ENCODE data around the gene GDPD1.

The GDPD1 gene

DNA sequence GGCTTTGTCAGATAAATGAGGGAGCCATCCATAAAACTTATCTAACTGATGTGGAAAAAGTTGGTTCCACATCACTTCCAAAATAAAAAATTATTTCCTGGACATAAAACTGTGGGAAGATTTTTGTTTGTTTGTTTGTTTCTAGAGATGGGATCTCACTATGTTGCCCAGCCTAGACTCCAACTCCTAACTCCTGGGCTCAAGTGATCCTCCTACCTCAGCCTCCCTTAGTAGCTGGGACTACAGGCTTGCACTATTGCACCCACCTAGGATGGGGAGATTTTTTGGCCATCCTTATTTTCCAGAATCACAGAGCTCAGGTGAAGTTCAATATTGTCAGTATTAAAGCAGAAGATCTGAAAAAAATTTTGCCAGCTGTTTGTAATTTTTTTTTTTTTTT is 34.3 kb upstream of the GDPD1 start:
- no peaks in the 10 kb centered on the region for H3K27me3 ChIP-seq
- H4K20me1 ChIP-seq = no peaks in the 10 kb centered on the region; a peak in 2 of 22 replicates
- no peak overlapping the region for H3K9ac ChIP-seq
- no peak overlapping the region for H3K4me2 ChIP-seq
- no peak for TF ChIP-seq Cebpa-rat (IDR thresholded peaks at IDR 0.05)
- H3K4me1 ChIP-seq = peaks cover 0 to 15% (median 0%) of the 10 kb centered on the region in 10 experiments; a peak in 5 of 20 replicates
- H3K9me3 ChIP-seq (replicated peaks in 1 of 11) = no peaks in the 10 kb centered on the region
- H3K4me3 ChIP-seq = no peak overlapping the region
- no peak overlapping the region for H3K27ac ChIP-seq
- peaks cover 4 to 99% (median 86%) of the 10 kb centered on the region in 11 experiments; a peak in 21 of 22 replicates for H3K36me3 ChIP-seq

DNA sequence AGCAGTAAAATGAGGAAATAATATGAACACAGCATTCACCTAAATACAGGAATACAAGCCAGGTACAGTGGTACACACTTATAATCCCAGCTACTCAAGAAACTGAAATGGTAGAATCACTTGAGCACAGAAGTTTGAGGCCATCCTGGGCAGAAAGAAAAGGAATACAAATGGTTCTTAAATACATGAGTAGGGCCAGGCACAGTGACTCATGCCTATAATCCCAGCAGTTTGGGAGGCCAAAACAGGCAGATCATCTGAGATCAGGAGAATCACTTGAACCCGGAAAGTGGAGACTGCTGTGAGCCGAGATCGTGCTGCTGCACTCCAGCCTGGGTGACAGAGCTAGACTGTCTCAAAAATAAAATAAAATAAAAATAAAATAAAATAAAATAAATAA is 33.5 kb upstream of the GDPD1 start:
- Histone ChIP-seq H4K20me1 (no peaks in the 10 kb centered on the region; a peak in 2 of 22 replicates), H3K27me3 (no peaks in the 10 kb centered on the region), H3K27ac (no peak overlapping the region), H3K9ac (no peak overlapping the region), H3K4me3 (no peak overlapping the region), H3K4me2 (no peak overlapping the region), H3K9me3 (replicated peaks in 1 of 11) (no peaks in the 10 kb centered on the region), H3K4me1 (peaks cover 0 to 15% (median 0%) of the 10 kb centered on the region in 10 experiments; a peak in 5 of 20 replicates), H3K36me3 (peaks cover 8 to 100% (median 91%) of the 10 kb centered on the region in 11 experiments)
- no peak for TF ChIP-seq Cebpa-rat (IDR thresholded peaks at IDR 0.05)

DNA sequence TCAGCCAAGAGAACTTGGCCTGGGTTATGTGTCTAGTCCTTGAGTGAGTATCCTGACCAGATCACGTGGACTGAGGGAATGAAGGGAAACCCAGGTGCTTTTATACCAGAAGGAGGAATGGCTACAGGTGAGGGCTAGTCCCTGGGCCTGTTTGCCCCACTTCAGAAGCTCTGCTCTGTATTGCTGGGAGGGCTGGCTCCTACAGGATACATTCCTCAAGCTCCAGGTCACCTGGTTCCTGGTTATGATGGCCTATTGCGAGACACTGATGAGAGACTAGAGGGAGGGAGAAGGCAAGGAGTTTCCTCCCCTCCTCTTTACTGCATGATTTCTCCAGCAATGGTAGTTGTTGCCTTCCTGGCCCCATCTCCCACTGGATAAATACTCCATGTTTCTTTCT is 29.5 kb upstream of the GDPD1 start:
- H4K20me1 ChIP-seq = no peaks in the 10 kb centered on the region; a peak in 1 of 22 replicates
- no peak overlapping the region for H3K27ac ChIP-seq
- no peak overlapping the region for H3K9ac ChIP-seq
- no peak for TF ChIP-seq Cebpa-rat (IDR thresholded peaks at IDR 0.05)
- H3K4me3 ChIP-seq = no peak overlapping the region
- H3K9me3 ChIP-seq (replicated peaks in 1 of 11) = no peaks in the 10 kb centered on the region
- H3K36me3 ChIP-seq = peaks cover 38 to 100% (median 98%) of the 10 kb centered on the region in 11 experiments
- no peak overlapping the region for H3K4me2 ChIP-seq
- H3K4me1 ChIP-seq = no peaks in the 10 kb centered on the region
- no peaks in the 10 kb centered on the region for H3K27me3 ChIP-seq

DNA sequence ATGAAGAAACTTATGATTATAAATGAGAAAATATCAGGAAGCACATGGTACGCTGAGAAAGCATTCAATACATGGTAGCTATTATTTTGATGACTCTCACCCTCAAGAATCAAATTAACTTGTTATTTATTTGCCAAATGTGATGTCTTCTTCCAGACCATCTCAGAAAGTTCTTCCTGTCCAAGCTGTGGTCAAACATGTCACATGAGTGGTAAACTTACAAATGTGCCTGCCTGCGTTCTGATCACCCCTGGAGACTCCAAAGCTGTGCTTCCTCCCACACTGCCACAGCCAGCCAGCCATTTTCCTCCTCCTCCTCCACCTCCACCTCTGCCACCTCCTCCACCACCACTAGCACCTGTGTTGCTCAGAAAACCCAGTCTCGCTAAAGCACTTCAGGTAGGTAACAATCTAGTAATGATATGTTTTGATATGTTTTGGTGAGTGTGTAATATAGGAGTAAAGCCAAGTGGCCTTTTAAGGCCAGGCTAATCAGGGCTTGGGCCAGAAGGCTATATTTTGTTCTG is 26.9 kb upstream of the GDPD1 start:
- Histone ChIP-seq H3K27me3 (no peaks in the 10 kb centered on the region), H3K27ac (no peak overlapping the region), H3K36me3 (peaks cover 57 to 100% (median 98%) of the 10 kb centered on the region in 11 experiments), H3K4me1 (no peaks in the 10 kb centered on the region), H3K4me3 (no peak overlapping the region), H3K9ac (no peak overlapping the region), H4K20me1 (no peaks in the 10 kb centered on the region; a peak in 1 of 22 replicates), H3K9me3 (replicated peaks in 1 of 11) (no peaks in the 10 kb centered on the region), H3K4me2 (no peak overlapping the region)
- TF ChIP-seq Cebpa-rat (IDR thresholded peaks at IDR 0.05) = no peak

DNA sequence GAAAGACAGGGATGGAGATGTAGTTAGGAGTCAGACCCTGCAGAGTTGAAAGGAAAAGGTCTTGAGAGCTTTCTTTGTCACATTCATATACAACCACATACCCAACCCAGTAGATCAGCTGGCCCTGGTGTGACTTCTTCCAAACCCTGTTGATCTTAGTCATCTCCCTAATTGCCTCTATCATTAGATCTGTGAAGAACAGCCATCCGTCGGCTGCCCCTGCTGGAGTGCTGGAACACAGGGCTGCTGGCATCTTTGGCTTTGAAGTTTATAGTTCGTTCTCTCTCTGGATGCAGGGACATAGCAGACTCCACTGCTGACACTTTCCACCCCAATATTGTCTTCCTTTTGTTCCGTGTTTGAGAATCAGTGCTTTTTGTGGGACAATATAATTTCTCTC is 20.9 kb upstream of the GDPD1 start:
- Histone ChIP-seq H3K9ac (no peak overlapping the region), H3K9me3 (replicated peaks in 1 of 11) (no peaks in the 10 kb centered on the region), H3K36me3 (peaks cover 57 to 100% (median 98%) of the 10 kb centered on the region in 11 experiments), H4K20me1 (no peaks in the 10 kb centered on the region), H3K27ac (no peak overlapping the region), H3K4me3 (no peak overlapping the region), H3K4me1 (no peaks in the 10 kb centered on the region), H3K27me3 (no peaks in the 10 kb centered on the region), H3K4me2 (no peak overlapping the region)
- TF ChIP-seq Cebpa-rat (IDR thresholded peaks at IDR 0.05) = no peak

DNA sequence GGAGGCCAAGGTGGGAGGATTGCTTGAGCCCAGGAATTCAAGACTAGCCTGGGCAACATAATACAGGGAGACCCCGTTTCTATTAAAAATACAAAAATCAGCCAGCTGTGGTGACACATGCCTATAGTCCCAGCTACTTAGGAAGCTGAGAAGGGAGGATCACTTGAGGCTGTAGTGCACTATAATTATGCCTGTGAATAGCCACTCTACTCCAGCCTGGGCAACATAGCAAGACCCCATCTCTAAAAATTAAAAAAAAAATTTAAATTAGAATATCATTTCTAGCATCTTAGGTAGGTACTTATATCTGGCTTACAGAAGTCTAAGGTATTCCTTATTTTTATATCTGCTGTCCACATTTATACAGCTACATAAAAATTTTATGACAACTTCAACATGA is 18.0 kb upstream of the GDPD1 start:
- TF ChIP-seq Cebpa-rat (IDR thresholded peaks at IDR 0.05) = no peak
- Histone ChIP-seq H3K9ac (no peak overlapping the region), H3K9me3 (replicated peaks in 1 of 11) (no peaks in the 10 kb centered on the region), H3K27me3 (no peaks in the 10 kb centered on the region), H3K4me1 (no peaks in the 10 kb centered on the region), H3K4me3 (no peak overlapping the region), H3K36me3 (peaks cover 35 to 75% (median 72%) of the 10 kb centered on the region in 11 experiments), H3K4me2 (no peak overlapping the region), H3K27ac (no peak overlapping the region), H4K20me1 (no peaks in the 10 kb centered on the region)

DNA sequence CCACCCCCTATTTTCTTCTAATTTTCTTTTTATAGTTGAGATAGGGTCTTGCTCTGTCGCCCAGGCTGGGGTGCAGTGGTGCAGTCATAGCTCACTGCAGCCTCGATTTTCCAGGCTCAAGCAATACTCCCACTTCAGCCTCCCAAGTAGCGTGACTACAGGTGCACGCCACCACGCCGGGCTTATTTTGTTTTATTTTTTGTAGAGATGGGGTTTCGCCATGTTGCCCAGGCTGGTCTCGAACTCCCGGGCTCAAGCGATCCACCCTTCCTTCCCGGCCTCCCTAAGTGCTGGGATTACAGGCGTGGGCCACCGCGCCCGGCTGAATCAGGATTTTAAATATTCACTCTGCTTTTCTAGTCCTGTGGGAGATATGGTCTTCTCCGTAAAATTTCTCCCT is 941 bp upstream of the GDPD1 start:
- Histone ChIP-seq H3K4me1 (peaks cover 5 to 16% (median 12%) of the 10 kb centered on the region in 10 experiments; a peak in 15 of 20 replicates), H3K36me3 (peaks cover 5 to 17% (median 9%) of the 10 kb centered on the region in 11 experiments; a peak in 15 of 22 replicates), H3K9ac (peak overlapping the region in 2 of 11 experiments; percentile 72 to 85; a peak in 1 of 22 replicates), H3K27ac (no peak overlapping the region), H3K27me3 (no peaks in the 10 kb centered on the region), H4K20me1 (0 out of 22 replicates have a peak, but pooled peaks cover 0 to 2% (median 0%) of the 10 kb centered on the region in 11 experiments), H3K4me3 (no peak overlapping the region), H3K9me3 (replicated peaks in 1 of 11) (no peaks in the 10 kb centered on the region), H3K4me2 (peak overlapping the region in 2 of 11 experiments; percentile 89 to 91; a peak in 2 of 22 replicates)
- TF ChIP-seq Cebpa-rat (IDR thresholded peaks at IDR 0.05) = no peak

DNA sequence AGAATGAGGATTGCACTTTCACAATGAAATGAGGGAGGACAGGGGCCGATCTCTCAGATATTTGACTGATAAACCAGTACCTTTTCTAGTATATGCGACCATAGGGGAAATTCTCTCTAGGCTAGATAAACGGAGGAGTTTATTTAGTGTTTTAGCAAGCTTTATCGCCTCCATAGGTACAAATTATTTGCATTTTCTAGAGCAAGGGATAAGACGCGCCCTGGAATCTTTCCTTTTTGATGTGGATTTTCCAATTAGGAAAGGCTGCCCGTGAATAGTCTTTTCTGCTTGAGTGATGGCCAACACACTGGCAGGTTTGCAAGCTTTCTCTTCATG is 351 bp upstream of the GDPD1 start:
- H3K4me1 ChIP-seq = peaks cover 5 to 16% (median 10%) of the 10 kb centered on the region in 10 experiments; a peak in 15 of 20 replicates
- H3K27ac ChIP-seq = peak overlapping the region in 4 of 11 experiments; percentile 4 to 77 (median 28); a peak in 5 of 22 replicates

DNA sequence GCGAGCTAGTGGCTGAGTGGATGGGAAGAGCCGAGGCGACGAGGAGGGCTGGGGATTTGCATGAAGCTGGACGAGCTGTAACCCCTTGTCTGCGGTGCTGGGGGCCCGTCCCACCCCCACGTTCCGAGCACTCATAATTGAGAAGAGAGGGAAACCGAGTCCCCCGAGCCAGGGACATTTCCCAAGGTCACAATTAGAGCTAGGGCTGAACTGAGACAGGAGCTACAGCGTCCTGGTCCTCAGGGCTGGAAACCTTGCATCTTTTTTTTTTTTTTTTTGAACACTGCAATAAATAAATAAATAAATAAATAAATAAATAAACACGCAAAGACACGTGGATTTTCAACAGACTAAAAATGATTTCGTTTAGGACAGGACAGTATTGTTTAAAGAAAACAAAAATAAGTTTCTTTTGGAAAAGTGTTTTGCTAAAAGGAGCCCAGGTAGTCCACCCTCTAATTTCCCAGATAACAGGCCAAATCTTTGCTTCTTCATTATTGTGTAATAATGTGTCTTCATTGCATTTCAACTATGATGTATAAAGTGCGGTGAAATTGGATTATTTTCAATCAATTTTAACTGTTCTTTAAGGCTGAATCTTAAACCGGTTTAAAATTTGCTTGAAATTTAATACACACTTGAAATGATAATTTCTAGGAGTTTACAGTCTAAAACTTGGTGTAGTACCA is 992 bp downstream of the GDPD1 start:
- Histone ChIP-seq H3K4me1 (peaks cover 5 to 16% (median 10%) of the 10 kb centered on the region in 10 experiments; a peak in 15 of 20 replicates), H4K20me1 (no peaks in the 10 kb centered on the region), H3K9ac (peak overlapping the region; percentile 72 to 87 (median 82)), H3K4me3 (peak overlapping the region; percentile 73 to 96 (median 84)), H3K36me3 (no peaks in the 10 kb centered on the region), H3K9me3 (replicated peaks in 1 of 11) (no peaks in the 10 kb centered on the region), H3K27me3 (no peaks in the 10 kb centered on the region), H3K4me2 (peak overlapping the region; percentile 79 to 95 (median 88)), H3K27ac (peak overlapping the region; percentile 48 to 81 (median 75))
- TF ChIP-seq Cebpa-rat (IDR thresholded peaks at IDR 0.05) = no peak

More for the DNA sequence above, 351 bp upstream of the GDPD1 start:
- Histone ChIP-seq H3K36me3 (peaks cover 0 to 11% (median 4%) of the 10 kb centered on the region in 11 experiments; a peak in 9 of 22 replicates), H4K20me1 (no peaks in the 10 kb centered on the region), H3K4me2 (peak overlapping the region; percentile 72 to 95 (median 88)), H3K27me3 (no peaks in the 10 kb centered on the region), H3K9me3 (replicated peaks in 1 of 11) (no peaks in the 10 kb centered on the region), H3K9ac (peak overlapping the region in 10 of 11 experiments; percentile 58 to 85 (median 82); a peak in 18 of 22 replicates), H3K4me3 (peak overlapping the region; percentile 73 to 96 (median 84))
- TF ChIP-seq Cebpa-rat (IDR thresholded peaks at IDR 0.05) = no peak

All from BLaER1 treated with 17β-estradiol and CSF1 and Interleukin-3, amounts not matched to agents 10 nM and 100 nM (cell line).